Measurements from ENCODE around the gene THAP8. TPM values are rescaled to one million over a fixed set of nuclear protein-coding genes. Genes with fewer than 3 reads are reported as not detected.

Gene THAP8
- total and polyA plus RNA-seq, 10 of the 15 experiments (the other 5 are each of a cell fraction or from before 2014, with no cell fraction given) = 0.24 to 4.4 (median 2.6) TPM

DNA sequence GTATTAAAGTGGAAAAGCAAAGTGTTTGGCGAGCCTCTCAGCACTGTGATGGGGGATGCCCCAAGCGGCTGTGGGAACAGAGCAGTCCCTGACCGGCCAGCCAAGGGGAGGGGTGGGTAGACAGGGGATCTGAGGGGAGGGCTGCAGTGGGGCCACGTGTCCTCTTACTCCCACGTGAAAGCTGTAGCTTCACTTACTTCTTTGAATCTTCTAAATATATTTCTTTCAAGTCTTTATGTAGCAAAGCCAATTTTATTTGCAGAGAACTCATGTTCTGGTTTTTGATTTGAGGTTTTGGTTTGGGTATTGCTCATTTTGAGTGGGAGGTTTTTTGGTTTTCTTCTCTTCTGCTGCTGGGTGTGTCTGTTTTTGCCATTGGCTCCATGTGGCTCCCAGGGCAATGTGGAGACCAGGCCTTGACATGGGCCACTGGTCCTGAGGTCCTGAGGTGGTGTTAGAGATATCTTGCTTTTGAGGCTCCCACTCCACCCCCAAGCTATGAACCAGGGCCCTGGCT lies 39.1 kb upstream of the THAP8 start (continued):
- TF ChIP-seq, protein P1, sequence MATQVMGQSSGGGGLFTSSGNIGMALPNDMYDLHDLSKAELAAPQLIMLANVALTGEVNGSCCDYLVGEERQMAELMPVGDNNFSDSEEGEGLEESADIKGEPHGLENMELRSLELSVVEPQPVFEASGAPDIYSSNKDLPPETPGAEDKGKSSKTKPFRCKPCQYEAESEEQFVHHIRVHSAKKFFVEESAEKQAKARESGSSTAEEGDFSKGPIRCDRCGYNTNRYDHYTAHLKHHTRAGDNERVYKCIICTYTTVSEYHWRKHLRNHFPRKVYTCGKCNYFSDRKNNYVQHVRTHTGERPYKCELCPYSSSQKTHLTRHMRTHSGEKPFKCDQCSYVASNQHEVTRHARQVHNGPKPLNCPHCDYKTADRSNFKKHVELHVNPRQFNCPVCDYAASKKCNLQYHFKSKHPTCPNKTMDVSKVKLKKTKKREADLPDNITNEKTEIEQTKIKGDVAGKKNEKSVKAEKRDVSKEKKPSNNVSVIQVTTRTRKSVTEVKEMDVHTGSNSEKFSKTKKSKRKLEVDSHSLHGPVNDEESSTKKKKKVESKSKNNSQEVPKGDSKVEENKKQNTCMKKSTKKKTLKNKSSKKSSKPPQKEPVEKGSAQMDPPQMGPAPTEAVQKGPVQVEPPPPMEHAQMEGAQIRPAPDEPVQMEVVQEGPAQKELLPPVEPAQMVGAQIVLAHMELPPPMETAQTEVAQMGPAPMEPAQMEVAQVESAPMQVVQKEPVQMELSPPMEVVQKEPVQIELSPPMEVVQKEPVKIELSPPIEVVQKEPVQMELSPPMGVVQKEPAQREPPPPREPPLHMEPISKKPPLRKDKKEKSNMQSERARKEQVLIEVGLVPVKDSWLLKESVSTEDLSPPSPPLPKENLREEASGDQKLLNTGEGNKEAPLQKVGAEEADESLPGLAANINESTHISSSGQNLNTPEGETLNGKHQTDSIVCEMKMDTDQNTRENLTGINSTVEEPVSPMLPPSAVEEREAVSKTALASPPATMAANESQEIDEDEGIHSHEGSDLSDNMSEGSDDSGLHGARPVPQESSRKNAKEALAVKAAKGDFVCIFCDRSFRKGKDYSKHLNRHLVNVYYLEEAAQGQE (IDR thresholded peaks at IDR 0.05; ENCODE audit: low read depth, low read length) = no peak
- TF ChIP-seq RCOR1 (conservative IDR thresholded peaks at IDR 0.05; ENCODE audit: low read depth, low read length) (no peak), STAT1 (conservative IDR thresholded peaks at IDR 0.05) (no peak), JUNB (IDR thresholded peaks at IDR 0.05) (peak; percentile 59; the same call in 1 of the 2 replicates), CHD1 (IDR thresholded peaks at IDR 0.05; ENCODE audit: low read depth, low read length) (no peak), POLR2AphosphoS5 (IDR thresholded peaks at IDR 0.05; ENCODE audit: low read length) (no peak), TBL1XR1 (IDR thresholded peaks at IDR 0.05; ENCODE audit: low read depth, low read length) (no peak), NFIC (IDR thresholded peaks at IDR 0.05; ENCODE audit: low read depth, low read length) (peak; percentile 42; the same call in 1 of the 2 replicates), IKZF2 (IDR thresholded peaks at IDR 0.05) (no peak), ZNF24 (IDR thresholded peaks at IDR 0.05) (no peak), IRF4 (IDR thresholded peaks at IDR 0.05; ENCODE audit: low read depth, low read length) (no peak), ESRRA (IDR thresholded peaks at IDR 0.05; ENCODE audit: low read length) (no peak), KLF5 (IDR thresholded peaks at IDR 0.05; ENCODE audit: partially characterized antibody) (no peak), ZNF384 (IDR thresholded peaks at IDR 0.05; ENCODE audit: borderline replicate concordance, low read depth, low read length) (no peak), SMARCA5 (IDR thresholded peaks at IDR 0.05) (no peak), TCF7 (IDR thresholded peaks at IDR 0.05; ENCODE audit: borderline replicate concordance) (no peak), ASH2L (IDR thresholded peaks at IDR 0.05; ENCODE audit: borderline replicate concordance, low read depth) (no peak), NFYB (IDR thresholded peaks at IDR 0.05; ENCODE audit: insufficient read depth, low read depth, low read length) (no peak)
- TF ChIP-seq, protein P2, sequence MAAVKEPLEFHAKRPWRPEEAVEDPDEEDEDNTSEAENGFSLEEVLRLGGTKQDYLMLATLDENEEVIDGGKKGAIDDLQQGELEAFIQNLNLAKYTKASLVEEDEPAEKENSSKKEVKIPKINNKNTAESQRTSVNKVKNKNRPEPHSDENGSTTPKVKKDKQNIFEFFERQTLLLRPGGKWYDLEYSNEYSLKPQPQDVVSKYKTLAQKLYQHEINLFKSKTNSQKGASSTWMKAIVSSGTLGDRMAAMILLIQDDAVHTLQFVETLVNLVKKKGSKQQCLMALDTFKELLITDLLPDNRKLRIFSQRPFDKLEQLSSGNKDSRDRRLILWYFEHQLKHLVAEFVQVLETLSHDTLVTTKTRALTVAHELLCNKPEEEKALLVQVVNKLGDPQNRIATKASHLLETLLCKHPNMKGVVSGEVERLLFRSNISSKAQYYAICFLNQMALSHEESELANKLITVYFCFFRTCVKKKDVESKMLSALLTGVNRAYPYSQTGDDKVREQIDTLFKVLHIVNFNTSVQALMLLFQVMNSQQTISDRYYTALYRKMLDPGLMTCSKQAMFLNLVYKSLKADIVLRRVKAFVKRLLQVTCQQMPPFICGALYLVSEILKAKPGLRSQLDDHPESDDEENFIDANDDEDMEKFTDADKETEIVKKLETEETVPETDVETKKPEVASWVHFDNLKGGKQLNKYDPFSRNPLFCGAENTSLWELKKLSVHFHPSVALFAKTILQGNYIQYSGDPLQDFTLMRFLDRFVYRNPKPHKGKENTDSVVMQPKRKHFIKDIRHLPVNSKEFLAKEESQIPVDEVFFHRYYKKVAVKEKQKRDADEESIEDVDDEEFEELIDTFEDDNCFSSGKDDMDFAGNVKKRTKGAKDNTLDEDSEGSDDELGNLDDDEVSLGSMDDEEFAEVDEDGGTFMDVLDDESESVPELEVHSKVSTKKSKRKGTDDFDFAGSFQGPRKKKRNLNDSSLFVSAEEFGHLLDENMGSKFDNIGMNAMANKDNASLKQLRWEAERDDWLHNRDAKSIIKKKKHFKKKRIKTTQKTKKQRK (IDR thresholded peaks at IDR 0.05; ENCODE audit: low read depth, low read length) = no peak
- TF ChIP-seq, protein P3, sequence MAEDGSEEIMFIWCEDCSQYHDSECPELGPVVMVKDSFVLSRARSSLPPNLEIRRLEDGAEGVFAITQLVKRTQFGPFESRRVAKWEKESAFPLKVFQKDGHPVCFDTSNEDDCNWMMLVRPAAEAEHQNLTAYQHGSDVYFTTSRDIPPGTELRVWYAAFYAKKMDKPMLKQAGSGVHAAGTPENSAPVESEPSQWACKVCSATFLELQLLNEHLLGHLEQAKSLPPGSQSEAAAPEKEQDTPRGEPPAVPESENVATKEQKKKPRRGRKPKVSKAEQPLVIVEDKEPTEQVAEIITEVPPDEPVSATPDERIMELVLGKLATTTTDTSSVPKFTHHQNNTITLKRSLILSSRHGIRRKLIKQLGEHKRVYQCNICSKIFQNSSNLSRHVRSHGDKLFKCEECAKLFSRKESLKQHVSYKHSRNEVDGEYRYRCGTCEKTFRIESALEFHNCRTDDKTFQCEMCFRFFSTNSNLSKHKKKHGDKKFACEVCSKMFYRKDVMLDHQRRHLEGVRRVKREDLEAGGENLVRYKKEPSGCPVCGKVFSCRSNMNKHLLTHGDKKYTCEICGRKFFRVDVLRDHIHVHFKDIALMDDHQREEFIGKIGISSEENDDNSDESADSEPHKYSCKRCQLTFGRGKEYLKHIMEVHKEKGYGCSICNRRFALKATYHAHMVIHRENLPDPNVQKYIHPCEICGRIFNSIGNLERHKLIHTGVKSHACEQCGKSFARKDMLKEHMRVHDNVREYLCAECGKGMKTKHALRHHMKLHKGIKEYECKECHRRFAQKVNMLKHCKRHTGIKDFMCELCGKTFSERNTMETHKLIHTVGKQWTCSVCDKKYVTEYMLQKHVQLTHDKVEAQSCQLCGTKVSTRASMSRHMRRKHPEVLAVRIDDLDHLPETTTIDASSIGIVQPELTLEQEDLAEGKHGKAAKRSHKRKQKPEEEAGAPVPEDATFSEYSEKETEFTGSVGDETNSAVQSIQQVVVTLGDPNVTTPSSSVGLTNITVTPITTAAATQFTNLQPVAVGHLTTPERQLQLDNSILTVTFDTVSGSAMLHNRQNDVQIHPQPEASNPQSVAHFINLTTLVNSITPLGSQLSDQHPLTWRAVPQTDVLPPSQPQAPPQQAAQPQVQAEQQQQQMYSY (CRISPR knock-in tag; IDR thresholded peaks at IDR 0.05) = no peak
- TF ChIP-seq, protein P4, sequence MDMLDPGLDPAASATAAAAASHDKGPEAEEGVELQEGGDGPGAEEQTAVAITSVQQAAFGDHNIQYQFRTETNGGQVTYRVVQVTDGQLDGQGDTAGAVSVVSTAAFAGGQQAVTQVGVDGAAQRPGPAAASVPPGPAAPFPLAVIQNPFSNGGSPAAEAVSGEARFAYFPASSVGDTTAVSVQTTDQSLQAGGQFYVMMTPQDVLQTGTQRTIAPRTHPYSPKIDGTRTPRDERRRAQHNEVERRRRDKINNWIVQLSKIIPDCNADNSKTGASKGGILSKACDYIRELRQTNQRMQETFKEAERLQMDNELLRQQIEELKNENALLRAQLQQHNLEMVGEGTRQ (IDR thresholded peaks at IDR 0.05; ENCODE audit: borderline replicate concordance, low read depth, low read length) = no peak; the same call in 1 of the 2 replicates
